Muscle layer of colon (tissue), 2 donors: ENCODE data around the gene SLC20A1.
"Not testable (repeated sequence)": the region's sequence is repeated elsewhere in the genome, so short reads cannot be mapped to it uniquely, and the experiment has no call there.

Experiments
- H3K27ac ChIP-seq: one replicate; pipeline ENCODE4 v1.7.0; 2013; ENCODE audit warnings: low read depth, mild to moderate bottlenecking, low read length, moderate library complexity
- H3K27me3 ChIP-seq, 2 donors: one replicate each; pipeline ENCODE4 v1.7.0; 2013; ENCODE audit warnings: low read length in 2 of 2, mild to moderate bottlenecking in 2 of 2; ENCODE audit not compliant: insufficient read depth in 2 of 2, control insufficient read depth in 1 of 2
- H3K36me3 ChIP-seq: one replicate; pipeline ENCODE4 v1.7.0; 2013; ENCODE audit warnings: mild to moderate bottlenecking, low read length; ENCODE audit not compliant: insufficient read depth
- H3K4me1 ChIP-seq: one replicate; pipeline ENCODE4 v1.7.0; 2013; ENCODE audit warnings: mild to moderate bottlenecking, low read length; ENCODE audit not compliant: insufficient read depth
- H3K4me3 ChIP-seq, 2 donors: one replicate each; pipeline ENCODE4 v1.7.0; 2013; ENCODE audit warnings: low read length in 2 of 2, low read depth in 1 of 2, mild to moderate bottlenecking in 1 of 2, moderate library complexity in 1 of 2
- H3K9ac ChIP-seq: one replicate; pipeline ENCODE4 v1.7.0; 2013; ENCODE audit warnings: low read length
- H3K9me3 ChIP-seq: one replicate; pipeline ENCODE4 v1.7.0; 2013; ENCODE audit warnings: mild to moderate bottlenecking, low read length
- donor health status: abdominal sarcoma.
- donor health status: Adenocarcinoma of cecum.

The SLC20A1 gene

GRCh38 chr2:112656679-112657078, 10.9 kb downstream of the SLC20A1 start:
- H3K27ac ChIP-seq: no peak overlapping the region
- peaks cover 65% of the 10 kb centered on the region for H3K36me3 ChIP-seq
- no peak overlapping the region for H3K9ac ChIP-seq
- no peaks in the 10 kb centered on the region for H3K4me1 ChIP-seq
- no peaks in the 10 kb centered on the region for H3K9me3 ChIP-seq
- no peak overlapping the region for H3K4me3 ChIP-seq
- H3K27me3 ChIP-seq: no peaks in the 10 kb centered on the region

GRCh38 chr2:112658301-112658700, 12.6 kb downstream of the SLC20A1 start:
- no peak overlapping the region for H3K9ac ChIP-seq
- no peak overlapping the region for H3K4me3 ChIP-seq
- H3K27ac ChIP-seq: no peak overlapping the region
- H3K27me3 ChIP-seq: no peaks in the 10 kb centered on the region
- H3K9me3 ChIP-seq: no peaks in the 10 kb centered on the region
- H3K4me1 ChIP-seq: no peaks in the 10 kb centered on the region
- H3K36me3 ChIP-seq: peaks cover 61% of the 10 kb centered on the region

- no peak overlapping the region for H3K9ac ChIP-seq
- H3K9me3 ChIP-seq: no peaks in the 10 kb centered on the region
- no peaks in the 10 kb centered on the region for H3K27me3 ChIP-seq
- no peaks in the 10 kb centered on the region for H3K4me1 ChIP-seq
- H3K36me3 ChIP-seq: peaks cover 62% of the 10 kb centered on the region
- no peak overlapping the region for H3K27ac ChIP-seq
- no peak overlapping the region for H3K4me3 ChIP-seq
Observed at GRCh38 chr2:112658839-112659667, 13.3 kb downstream of the SLC20A1 start.

GRCh38 chr2:112660138-112660537, 14.4 kb downstream of the SLC20A1 start:
- H3K4me3 ChIP-seq: no peak overlapping the region
- no peaks in the 10 kb centered on the region for H3K27me3 ChIP-seq
- H3K4me1 ChIP-seq: no peaks in the 10 kb centered on the region
- peaks cover 60% of the 10 kb centered on the region for H3K36me3 ChIP-seq
- no peak overlapping the region for H3K27ac ChIP-seq
- H3K9me3 ChIP-seq: no peaks in the 10 kb centered on the region
- H3K9ac ChIP-seq: no peak overlapping the region

GRCh38 chr2:112661656-112662305, 16.0 kb downstream of the SLC20A1 start:
- no peak overlapping the region for H3K9ac ChIP-seq
- H3K9me3 ChIP-seq: no peaks in the 10 kb centered on the region
- peaks cover 60% of the 10 kb centered on the region for H3K36me3 ChIP-seq
- no peaks in the 10 kb centered on the region for H3K4me1 ChIP-seq
- no peaks in the 10 kb centered on the region for H3K27me3 ChIP-seq
- no peak overlapping the region for H3K4me3 ChIP-seq
- no peak overlapping the region for H3K27ac ChIP-seq

- peaks cover 57% of the 10 kb centered on the region for H3K36me3 ChIP-seq
- no peaks in the 10 kb centered on the region for H3K4me1 ChIP-seq
- no peak overlapping the region for H3K27ac ChIP-seq
Observed at GRCh38 chr2:112662704-112663103, 17.0 kb downstream of the SLC20A1 start.

GRCh38 chr2:112664689-112665088, 18.9 kb downstream of the SLC20A1 start:
- H3K4me1 ChIP-seq: no peaks in the 10 kb centered on the region
- H3K9me3 ChIP-seq: no peaks in the 10 kb centered on the region
- no peak overlapping the region for H3K9ac ChIP-seq
- peaks cover 37% of the 10 kb centered on the region for H3K36me3 ChIP-seq
- H3K27me3 ChIP-seq: no peaks in the 10 kb centered on the region
- H3K4me3 ChIP-seq: no peak overlapping the region
- no peak overlapping the region for H3K27ac ChIP-seq

More at GRCh38 chr2:112662704-112663103, 17.0 kb downstream of the SLC20A1 start:
- Histone ChIP-seq H3K4me3 (no peak overlapping the region), H3K9ac (no peak overlapping the region), H3K9me3 (no peaks in the 10 kb centered on the region), H3K27me3 (no peaks in the 10 kb centered on the region)

- Histone ChIP-seq H3K4me3 (no peak overlapping the region), H3K27me3 (no peaks in the 10 kb centered on the region), H3K36me3 (peaks cover 31% of the 10 kb centered on the region), H3K9ac (no peak overlapping the region), H3K9me3 (no peaks in the 10 kb centered on the region), H3K4me1 (no peaks in the 10 kb centered on the region), H3K27ac (no peak overlapping the region)
Observed at GRCh38 chr2:112665113-112665780, 19.5 kb downstream of the SLC20A1 start.

- Histone ChIP-seq H3K4me1 (no peaks in the 10 kb centered on the region), H3K27me3 (no peaks in the 10 kb centered on the region), H3K36me3 (peaks cover 18% of the 10 kb centered on the region), H3K9me3 (no peaks in the 10 kb centered on the region), H3K9ac (no peak overlapping the region), H3K27ac (no peak overlapping the region), H3K4me3 (no peak overlapping the region)
Observed at GRCh38 chr2:112666761-112667122, 21.0 kb downstream of the SLC20A1 start.

GRCh38 chr2:112667540-112667939, 21.8 kb downstream of the SLC20A1 start:
- not testable (repeated sequence) for H3K27ac ChIP-seq, H3K9ac ChIP-seq, H3K4me1 ChIP-seq, H3K27me3 ChIP-seq, H3K9me3 ChIP-seq, H3K4me3 ChIP-seq
- H3K36me3 ChIP-seq: peaks cover 14% of the 10 kb centered on the region

GRCh38 chr2:112669667-112670066, 23.9 kb downstream of the SLC20A1 start:
- no peak overlapping the region for H3K9ac ChIP-seq
- H3K4me1 ChIP-seq: no peaks in the 10 kb centered on the region
- H3K36me3 ChIP-seq: no peaks in the 10 kb centered on the region
- no peaks in the 10 kb centered on the region for H3K9me3 ChIP-seq
- no peaks in the 10 kb centered on the region for H3K27me3 ChIP-seq
- no peak overlapping the region for H3K27ac ChIP-seq
- no peak overlapping the region for H3K4me3 ChIP-seq
